Measurements from ENCODE around the gene PEAK1.
A peak's percentile ranks its signal among the peaks of the same experiment; 100 is the strongest.

The PEAK1 gene

DNA sequence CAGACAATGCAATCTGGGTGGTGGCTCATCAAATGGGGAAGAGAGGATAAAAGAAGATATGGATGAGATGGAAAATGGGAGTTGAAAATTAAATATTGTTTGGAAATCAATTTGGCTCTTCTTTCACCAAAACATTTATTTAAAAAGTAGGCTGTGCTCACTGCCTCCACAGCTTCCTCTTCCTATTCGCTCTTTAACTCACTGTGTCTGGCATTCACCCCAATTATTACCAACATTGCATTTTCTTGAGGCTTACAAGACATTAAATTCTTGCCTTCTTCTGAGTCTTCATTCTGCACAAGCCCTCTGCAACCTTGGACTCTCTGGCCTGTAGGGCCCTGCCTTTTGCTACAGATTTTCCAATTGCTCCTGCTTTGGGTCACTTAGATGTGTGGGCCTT, 296.1 kb downstream of the PEAK1 start:
- no peak for DNase-seq (ENCODE audit: low read depth)

DNA sequence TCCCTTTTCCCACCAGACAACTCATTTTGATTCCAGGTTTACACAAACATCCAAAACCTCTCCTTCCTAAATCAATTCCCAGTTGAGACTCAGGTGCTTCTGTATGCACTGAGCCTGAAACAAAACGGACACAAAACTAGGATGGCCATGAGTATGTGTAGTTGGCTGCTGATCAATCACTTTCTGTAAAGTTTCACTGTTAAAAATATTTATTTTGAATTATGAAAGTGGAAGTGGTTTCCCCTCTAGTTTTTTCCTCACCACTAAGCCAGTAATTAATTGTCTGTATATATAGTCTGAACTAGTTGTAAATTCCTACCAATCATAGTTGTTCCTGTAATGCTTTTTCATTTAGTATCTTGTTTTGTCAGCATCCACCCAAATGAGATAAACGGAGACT, 297.3 kb downstream of the PEAK1 start:
- DNase-seq (ENCODE audit: low read depth), result no peak

DNA sequence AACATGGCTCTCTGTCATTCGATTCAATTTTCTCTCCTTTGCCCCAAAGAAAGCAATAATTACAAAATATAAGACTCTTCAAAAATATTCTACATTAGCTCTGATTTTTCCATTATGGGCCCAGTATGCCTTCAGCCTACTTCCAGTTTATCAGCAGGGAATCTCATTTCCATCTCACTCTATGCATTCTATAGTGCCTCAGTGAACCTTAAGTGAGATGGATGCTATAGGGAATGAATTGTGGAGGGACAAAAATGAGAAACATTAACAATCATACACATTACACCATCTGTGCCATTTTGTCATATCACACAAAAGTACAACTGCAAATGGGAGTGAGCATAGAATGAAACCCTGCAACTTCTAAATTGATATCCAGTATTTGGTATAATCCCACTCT, 298.3 kb downstream of the PEAK1 start:
- DNase-seq (ENCODE audit: low read depth), result no peak

DNA sequence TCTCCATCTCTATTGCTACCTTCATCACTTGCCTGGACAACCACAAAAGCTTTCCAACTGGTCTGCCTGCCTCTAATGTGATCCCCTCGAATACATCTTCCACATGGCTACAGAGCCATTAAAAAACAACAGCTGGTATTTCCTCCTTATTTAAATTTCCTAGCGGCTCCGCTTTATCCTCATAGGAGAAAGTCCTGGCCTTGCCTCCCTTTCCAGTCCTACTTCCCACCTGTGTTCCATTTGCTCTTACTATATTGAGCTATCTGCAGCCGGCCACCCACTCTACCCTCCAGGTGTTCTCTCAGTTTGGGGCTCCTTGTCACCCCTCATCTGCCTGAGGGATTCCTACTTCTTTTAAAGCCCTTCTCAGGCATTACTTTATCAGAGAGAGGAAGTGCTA, 299.3 kb downstream of the PEAK1 start:
- DNase-seq (ENCODE audit: low read depth), result no peak

DNA sequence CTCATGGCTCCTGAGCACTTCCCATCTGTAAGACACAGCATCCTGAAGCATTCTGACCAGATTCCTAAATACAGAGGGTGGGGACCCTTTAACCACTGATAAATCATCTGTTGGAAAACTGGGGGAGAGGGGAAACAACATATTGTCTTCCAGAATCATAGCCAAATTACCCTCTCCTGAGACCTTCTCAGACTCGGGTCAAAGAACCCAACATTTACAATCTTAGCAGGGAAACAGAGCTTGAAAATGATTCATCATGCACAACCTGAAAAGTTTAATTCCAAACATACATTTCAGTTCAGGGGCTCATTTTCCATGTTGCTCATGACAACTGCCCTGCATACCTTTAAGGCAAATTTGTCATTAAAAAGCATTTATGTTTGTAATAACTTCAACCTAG, 300.5 kb downstream of the PEAK1 start:
- DNase-seq (ENCODE audit: low read depth), result no peak

DNA sequence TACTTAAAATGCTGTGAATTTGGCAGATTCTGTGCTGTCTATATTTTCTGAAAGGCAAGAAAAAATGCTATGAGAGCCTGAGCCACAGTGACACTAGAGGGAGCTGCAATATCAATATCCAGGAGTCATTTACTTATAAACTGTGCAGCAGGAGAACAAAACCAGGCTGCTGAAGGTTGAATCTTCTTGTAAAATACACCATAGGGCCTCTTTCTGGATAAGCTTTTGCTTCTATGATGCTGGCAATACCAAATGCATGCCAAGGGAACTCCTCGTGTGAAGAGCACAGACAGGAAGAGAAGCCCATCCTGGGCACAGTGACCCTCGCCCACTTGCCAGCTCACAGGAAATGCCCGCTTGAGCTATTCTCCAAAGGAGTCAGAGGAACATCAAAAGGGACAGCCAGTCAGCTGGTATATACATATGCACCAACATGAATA, 301.0 kb downstream of the PEAK1 start:
- DNase-seq (ENCODE audit: low read depth), result peak; percentile 74

DNA sequence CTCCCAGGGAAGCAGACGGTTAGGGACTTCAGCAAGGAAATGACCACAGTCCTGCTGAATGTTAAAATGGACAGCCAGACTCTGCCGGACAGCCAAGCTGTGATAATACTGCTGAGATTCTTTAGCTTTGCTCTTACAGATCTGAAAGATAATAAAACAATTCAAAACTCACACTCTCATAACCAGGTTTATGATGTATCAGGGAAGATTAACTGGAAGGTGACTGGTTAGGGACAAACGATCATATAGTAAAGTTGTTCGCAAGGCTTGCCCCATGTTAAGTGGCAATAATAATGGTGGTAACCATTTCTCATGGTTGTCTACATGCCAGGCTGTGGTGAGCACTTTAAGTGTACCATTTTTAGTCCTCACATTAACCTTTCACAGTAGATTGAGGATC, 304.7 kb downstream of the PEAK1 start:
- DNase-seq (ENCODE audit: low read depth), result no peak

DNA sequence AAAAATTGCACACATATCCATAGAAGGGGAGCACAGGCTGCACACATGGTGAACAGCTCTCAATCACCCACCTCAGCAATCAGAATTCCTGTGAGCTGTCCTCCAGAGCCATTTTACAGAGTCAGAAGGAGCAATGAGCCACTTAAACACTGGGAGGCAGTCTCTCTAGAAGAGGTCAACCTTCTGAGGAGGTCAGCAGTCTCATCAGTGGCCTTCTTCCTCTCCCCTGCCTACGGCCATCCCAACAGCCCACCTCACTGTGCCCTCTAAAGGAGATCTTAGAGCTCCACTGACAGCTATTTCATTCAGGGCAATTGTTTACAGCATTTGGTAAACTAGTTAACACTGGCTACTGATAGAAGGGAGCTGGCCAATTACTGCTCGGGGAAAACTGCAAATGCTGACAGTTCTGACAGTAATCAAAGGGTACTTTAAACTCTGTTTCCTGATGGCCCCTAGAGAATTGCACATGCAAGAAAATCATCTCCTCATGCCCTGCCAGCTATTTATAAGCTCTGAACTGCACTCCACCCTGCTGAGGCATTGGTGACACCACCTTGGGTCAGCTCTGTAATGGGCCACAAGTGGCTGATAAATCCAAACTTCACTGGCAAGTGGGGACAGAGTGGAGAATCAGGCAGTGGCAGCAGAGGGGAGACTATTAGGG, 306.9 kb downstream of the PEAK1 start:
- no peak for DNase-seq (ENCODE audit: low read depth)

DNA sequence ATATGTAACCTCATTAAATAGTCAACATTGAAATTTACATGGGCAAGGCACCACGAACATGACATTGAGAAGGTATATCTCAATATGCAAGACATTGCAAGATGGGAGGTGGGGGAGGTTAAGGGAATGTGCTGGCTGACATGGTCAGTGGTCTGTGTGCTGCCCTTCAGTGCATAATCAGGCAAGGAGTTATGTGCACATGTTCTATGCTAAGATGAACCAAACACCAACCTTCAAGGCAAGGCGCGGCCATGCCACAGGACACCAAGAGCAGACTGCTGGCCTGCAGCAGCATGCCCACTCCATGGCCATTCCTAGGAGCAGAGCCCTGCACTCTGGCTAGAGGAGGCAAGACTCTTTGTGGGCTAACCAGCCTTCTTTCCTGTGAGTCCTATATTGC, 308.1 kb downstream of the PEAK1 start:
- DNase-seq (ENCODE audit: low read depth), result no peak

DNA sequence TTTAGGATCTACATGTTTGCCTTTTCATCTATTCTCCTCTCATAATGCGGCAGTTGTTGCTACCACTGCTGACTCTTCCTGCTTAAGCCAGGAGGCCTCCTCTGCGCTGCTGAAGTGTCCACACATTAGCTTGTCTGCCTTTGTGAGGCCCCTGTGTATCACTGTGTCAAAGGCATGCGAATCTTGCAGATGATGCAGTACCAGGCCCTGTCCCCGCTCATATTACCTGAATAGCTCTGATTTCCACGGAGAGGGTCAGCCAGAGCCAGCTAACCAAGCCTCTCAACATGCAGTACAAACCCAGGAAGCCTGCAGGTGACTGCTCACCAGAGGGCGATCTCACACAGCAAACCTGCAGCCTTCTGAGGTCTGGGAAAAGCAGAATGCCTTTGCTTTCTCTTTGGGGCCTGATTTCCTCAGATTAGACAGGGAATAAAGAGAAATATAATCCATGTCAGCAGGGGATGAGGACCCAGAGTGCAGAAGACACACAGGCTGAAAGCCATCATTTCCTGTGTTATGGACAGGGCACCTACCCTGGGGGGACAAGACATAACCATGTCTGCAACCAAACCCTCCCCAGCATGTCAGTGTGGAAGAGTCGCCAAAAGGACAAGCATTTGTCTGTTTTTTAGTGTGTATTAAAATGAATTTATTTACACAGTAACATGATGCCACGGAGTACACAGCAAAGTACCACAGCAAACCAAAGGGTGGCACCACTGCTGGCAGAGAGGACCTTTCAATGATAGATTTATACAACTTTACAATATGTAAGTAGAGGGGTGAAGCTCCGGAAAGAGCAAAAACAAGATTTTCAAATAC, 312.2 kb downstream of the PEAK1 start:
- DNase-seq (ENCODE audit: low read depth), result peak; percentile 54

DNA sequence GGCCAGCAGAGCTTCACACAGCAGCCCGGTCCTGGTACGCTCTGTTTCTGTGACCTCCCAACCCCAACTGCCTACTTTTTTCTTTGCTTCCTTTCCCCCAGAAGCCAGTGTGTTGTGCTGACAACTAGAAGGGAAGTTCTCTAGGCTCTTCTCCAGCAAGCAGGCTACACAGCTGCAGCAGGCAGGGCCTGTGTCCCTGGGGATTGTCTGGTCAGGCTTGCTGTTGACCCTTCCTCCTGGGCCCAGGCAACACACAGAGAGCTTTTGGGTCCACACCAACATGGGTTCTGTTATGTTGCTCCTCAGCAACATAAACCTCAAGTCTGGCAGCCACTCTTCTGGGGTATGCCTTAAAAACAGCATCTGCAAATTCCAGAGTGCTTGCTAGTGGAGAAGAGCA, 312.8 kb downstream of the PEAK1 start:
- no peak for DNase-seq (ENCODE audit: low read depth)

DNA sequence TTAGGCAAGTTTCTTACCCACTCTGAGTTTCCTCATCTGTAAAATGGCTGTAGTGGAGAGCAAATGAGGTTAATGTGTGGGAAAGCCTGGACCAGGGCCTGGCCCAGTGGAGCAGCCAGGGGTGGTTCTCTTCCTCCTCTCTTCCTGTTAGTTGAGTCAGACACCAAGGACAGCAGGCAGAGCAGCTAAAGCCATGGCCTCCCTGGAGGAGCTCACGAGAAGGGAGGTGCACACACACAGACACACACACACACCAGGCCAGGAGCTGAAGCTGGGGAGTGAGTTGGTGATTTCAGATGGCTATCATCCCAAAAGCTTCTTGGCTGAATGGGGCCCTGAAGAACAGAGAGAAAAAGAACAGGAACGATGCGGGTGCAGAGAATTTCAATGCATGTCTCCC, 315.7 kb downstream of the PEAK1 start:
- no peak for DNase-seq (ENCODE audit: low read depth)

DNA sequence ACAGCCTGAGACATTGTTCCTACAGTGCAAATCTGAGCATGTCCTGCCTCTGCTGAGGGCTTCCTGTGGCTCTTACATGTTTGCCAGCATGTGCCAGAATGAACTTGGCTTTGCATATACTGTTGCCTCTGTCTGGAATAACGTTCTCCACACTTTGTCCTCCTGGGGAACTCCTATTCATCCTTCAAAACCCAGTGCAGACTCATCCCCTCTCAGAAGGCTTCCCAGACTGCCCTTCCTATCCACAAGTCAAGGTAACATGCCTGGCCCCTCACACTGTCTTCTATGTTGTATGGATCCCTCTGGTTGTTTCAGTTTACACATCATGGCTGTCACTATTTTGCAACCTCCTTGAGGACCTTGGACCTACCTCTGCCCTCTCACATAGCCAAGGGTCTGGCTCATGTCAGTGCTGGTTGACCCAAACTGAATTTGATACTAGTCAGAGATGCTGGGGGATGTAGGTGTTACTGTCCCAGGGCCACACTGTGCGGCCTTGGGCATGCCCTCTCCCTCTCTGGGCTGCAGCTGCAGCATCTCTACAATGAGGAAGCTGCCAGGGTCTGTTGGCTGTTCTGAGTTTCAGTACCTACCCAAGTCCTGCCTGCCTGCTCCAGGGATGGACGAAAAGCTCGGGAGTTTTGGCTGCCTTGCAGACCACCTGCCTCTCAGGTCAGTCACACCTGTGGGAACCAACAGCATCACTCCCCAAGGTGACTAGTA, 320.0 kb downstream of the PEAK1 start:
- no peak for DNase-seq (ENCODE audit: low read depth)

DNA sequence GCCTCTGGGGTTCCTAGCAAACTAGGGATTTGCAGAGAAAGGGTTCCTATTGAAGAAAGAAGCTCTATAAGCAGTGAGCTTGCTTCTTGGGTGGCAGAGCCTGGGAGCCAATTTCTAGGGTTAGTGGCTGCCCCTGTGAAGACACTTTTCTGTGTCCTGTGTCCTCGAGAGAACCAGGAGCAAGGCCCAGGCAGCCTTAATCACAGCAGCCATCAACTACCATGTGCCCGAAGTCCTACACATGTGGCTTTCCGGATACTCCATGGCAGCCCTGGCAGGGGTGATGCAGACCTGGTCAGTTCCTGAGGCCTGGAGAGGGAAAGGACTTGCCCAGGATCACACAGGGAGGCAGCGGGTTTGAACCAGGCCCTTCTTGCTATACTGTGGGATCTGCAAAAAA, 321.3 kb downstream of the PEAK1 start:
- no peak for DNase-seq (ENCODE audit: low read depth)

DNA sequence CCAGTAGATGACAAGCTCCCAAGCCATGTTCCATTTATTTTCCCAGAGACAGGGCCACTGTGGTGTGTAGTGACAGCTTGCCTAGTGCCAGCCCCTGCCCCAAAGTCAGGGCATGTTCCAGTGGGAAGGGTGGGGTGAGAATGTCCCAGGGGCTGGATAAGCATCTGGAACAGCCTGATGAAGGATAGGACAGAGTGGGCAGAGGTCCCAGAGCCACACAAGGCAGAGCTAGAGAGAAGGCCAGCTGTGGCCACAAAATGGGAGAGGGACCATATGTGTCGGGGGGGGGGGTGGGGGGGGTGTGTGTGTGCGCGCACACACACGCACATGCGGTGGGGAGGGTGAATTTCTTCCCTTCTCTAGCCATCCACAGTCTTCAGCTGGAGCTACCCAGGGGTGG, 322.0 kb downstream of the PEAK1 start:
- no peak for DNase-seq (ENCODE audit: low read depth)

DNA sequence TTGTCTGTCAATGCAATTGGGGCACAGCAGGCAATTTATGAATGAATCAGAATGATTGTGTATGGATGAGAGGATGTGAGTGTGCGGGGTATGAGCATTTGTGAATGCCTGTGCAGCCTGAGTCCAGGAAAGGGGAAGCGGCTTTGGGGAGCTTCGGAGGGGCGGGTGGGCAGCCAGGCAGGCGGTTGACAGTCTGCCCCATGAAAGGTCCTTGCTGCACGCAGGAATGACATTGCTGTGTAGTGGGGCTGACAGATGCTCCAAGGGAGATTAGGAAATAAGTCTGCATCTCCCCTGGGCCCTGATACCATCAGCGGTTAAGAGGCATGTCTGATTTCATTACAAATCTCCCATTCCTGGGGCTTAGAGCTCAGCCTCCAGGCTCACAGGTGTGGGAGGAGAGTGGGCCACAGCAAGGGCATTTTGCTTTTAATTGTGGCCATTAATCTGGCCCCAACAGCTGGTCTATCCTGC, 322.6 kb downstream of the PEAK1 start:
- DNase-seq (ENCODE audit: low read depth), result no peak

DNA sequence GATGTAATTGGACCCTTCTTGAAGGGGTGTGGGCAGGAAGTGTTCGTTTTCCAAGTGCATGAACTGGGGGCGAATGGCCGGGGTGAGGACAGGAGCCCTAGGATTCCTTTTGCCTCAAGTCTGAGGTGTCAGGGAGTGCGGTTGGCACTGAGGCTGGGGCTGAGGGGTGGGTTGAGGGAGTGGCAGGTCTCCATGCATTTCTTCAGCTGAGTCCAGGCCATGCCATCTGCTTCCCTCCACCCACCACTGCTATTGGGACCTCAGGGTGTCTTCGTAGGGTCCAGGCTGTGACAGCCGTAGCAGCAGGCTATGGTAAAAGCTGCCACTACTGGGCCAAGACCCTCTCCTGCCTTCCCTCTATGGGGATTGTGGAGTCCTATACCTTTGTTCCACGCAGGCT, 323.4 kb downstream of the PEAK1 start:
- no peak for DNase-seq (ENCODE audit: low read depth)

DNA sequence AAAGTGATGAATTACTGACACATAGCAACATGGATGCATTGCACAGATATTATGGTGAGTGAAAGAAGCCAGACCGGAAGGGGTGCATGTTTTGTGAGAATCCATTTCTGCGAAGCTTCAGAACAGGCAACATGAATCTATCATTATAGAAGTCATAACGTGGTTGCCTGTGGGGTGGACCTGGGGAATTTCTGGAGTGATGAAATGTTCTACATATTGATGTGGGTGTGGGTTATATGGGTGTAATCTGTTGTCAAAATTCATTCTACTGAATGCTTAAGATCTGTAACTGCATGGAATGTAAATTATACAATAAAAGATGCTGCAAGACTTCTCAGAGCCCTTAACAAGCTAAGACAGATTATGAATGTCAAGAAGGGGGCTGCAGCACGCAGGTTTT, 323.8 kb downstream of the PEAK1 start:
- no peak for DNase-seq (ENCODE audit: low read depth)

DNA sequence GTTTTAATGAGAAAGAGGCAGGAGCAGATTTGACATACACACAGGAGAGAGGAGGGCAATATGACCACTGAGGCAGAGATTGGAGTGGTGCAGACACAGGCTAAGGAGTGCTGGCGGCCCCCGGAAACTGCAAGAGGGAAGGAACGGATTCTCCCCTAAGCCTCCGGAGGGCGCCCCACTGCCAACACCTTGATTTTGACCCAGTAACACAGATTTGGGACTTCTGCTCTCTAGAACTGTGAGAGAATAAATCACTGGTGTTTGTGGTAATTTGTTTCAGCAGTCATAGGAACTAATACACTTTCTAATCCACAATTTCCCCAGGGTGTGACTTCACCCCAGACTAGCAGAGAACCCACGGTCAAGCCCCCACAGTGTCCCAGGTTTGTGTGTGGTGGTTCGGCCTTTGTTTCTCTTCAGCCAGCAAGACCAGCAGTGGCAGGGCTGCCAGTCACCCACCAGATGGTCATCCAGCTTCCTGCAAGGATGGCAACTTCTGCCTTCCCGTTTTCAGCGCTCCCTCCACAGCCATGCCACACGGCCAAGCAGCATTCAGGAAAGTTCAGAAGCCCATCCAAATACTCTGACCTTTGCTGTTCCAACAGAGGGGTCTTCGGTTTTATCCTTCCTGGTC, 325.4 kb downstream of the PEAK1 start:
- peak; percentile 17 for DNase-seq (ENCODE audit: low read depth)

DNA sequence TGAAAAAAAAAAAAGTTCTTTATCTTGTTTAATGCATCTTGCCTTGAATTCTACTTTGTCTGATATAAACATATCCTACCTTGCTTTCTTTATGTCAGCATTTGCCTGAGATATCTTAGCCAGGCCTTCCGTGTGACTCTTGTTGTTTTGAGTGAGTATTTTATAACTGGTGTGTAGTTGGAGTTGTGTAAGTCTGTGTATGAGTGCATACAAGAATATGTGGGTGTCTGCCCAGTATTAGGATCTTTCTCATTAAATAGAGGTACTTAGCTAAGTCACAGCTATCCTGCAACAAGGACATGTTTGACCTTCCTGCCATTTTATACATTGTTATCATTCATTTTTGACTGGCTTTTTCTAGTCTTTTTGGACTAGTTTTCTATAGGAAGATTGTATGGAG, 326.5 kb downstream of the PEAK1 start:
- DNase-seq (ENCODE audit: low read depth), result no peak

DNA sequence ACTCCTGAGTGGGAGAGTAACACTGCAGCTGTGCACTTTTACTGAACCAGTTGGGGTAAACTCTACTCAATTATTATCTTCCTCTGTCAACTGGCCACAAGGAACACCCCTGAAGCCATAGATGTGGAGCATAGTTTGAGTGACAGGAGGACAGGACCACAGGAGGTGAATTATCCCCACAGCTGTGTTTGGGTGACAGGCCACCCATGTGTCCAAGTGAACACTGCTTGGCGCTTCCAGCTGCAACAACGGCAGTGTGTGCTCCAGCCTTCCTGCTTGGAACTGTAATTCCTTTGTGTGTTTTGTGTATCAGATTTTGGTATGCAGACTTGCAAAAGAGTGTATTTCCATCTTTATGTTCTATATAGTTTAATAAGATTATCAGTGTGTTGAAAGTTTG, 328.8 kb downstream of the PEAK1 start:
- DNase-seq (ENCODE audit: low read depth), result no peak

DNA sequence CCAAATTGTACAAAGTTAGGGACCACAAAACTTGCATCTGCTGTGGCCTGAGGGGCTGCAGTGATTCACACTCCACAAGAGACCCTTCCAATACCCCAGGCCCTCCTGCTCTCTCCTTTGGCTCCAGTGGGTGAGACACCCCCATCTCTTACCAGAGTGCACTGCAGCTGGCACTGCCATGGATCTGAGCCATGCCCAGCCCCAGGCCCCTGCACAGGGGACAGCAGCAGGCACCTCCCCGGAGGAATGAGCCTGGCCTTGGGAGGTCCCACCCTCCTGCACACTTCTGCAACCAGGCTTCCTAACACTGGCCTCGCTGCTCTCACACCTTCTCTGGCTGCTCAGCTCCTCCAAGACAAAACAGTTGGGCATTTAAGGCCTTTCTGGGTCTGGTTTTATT, 332.7 kb downstream of the PEAK1 start:
- DNase-seq (ENCODE audit: low read depth), result no peak

DNA sequence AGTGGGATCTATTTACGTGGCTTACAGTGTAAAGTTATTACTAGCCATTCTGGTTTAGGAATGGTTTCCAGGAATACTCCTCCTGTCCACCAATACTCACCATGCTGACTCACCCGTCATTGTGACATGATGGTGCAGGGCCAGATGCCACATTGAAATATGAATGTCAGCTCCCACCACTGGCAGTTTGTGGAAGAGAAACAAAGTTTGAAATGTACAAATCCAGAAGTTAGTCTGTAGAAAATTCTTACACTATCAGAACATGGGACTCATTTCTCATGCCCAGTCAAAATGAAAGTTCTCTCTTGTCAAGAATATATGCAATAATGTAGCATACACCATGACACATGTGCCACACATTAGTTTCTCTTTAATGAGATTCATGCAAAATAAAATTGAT, 334.6 kb downstream of the PEAK1 start:
- peak; percentile 41 for DNase-seq (ENCODE audit: low read depth)

Measured in ELR (cell line).